GM12878 (cell line): Measurements from ENCODE around the gene P4HTM. TPM values are rescaled to one million over a fixed set of nuclear protein-coding genes. Genes with fewer than 3 reads are reported as not detected.

ENCODE experiments used
- ATAC-seq: fragments of 200-7000 bp; cut with Tn5 transposase; 3 replicates; pipeline ENCODE4 v1.9.1; 2020; ENCODE audit warnings: mild to moderate bottlenecking, moderate library complexity
- BruUV-seq: library from RNA; stranded (reverse); fragments of 400-500 nt; replicated peaks from 2 replicates; lab custom pipeline; 2021; lab: Mats Ljungman, UMichigan
- CTCF ChIA-PET: fragments of 300-600 bp; sonication (Branson Sonifier 250); formaldehyde crosslinking; extraction: SDS; loops from one replicate; lab custom pipeline; 2021; ENCODE audit warnings: inconsistent platforms; lab: Yijun Ruan, JAX
- POLR2A ChIA-PET: fragments of 350-600 bp; formaldehyde crosslinking; extraction: SDS; loops from one replicate; lab custom pipeline; 2021; ENCODE audit warnings: inconsistent platforms; lab: Charles Lee
- RAD21 ChIA-PET: fragments of 300-600 bp; sonication (Branson Sonifier 250); formaldehyde crosslinking; loops from one replicate; lab custom pipeline; 2023; ENCODE audit warnings: antibody characterized with exemption; ENCODE audit not compliant: unreplicated experiment; lab: Charles Lee
- SMC1A ChIA-PET: fragments of 300-600 bp; sonication (Branson Sonifier 250); formaldehyde crosslinking; loops from one replicate; lab custom pipeline; 2023; ENCODE audit not compliant: unreplicated experiment, uncharacterized antibody; lab: Charles Lee
- DNase-seq: peaks from one replicate; pipeline ENCODE4 v3.0.0-alpha.2; 2011; ENCODE audit warnings: low read depth, low spot score
- FAIRE-seq: peaks from 3 replicates; lab custom pipeline; 2011; peaks lifted over from hg19 to GRCh38; lab: Jason Lieb, UNC
- H2AFZ ChIP-seq: 2 replicates; pipeline ENCODE4 v1.6.0; 2011; ENCODE audit warnings: low read depth, low read length, control low read depth; ENCODE audit not compliant: control insufficient read depth
- H3K27ac ChIP-seq: 2 replicates; pipeline ENCODE4 v1.5.1; 2011; ENCODE audit warnings: control low read depth; ENCODE audit not compliant: control insufficient read depth, insufficient read depth
- H3K27me3 ChIP-seq, 2 experiments: replicated peaks in 1 of 2; 2 replicates each; pipeline versions ENCODE4 v1.6.0 to v1.6.1; 2011; ENCODE audit warnings: low read length in 1 of 2; ENCODE audit not compliant: control insufficient read depth in 2 of 2, insufficient read depth in 2 of 2
- H3K36me3 ChIP-seq, 2 experiments: 2 replicates each; pipeline ENCODE4 v1.5.1; 2011; ENCODE audit warnings: low read length in 1 of 2; ENCODE audit not compliant: control insufficient read depth in 2 of 2, insufficient read depth in 2 of 2
- H3K4me1 ChIP-seq: 2 replicates; pipeline ENCODE4 v1.6.1; 2011; ENCODE audit warnings: mild to moderate bottlenecking, low read length, moderate library complexity, mixed read lengths; ENCODE audit not compliant: control insufficient read depth, insufficient read depth
- H3K4me2 ChIP-seq: 2 replicates; pipeline ENCODE4 v1.6.0; 2011; ENCODE audit warnings: control low read depth; ENCODE audit not compliant: control insufficient read depth, insufficient read depth
- H3K4me3 ChIP-seq: fragments of 200-600 bp; sonication (generic); 2 replicates; pipeline ENCODE4 v1.5.1; 2016
- H3K79me2 ChIP-seq: 2 replicates; pipeline ENCODE4 v1.6.0; 2011; ENCODE audit warnings: low read length; ENCODE audit not compliant: control insufficient read depth, insufficient read depth
- H3K9ac ChIP-seq: 2 replicates; pipeline ENCODE4 v1.8.0; 2011; ENCODE audit warnings: low read length, control low read depth, mixed read lengths; ENCODE audit not compliant: control insufficient read depth, insufficient read depth
- H3K9me3 ChIP-seq: replicated peaks from 3 replicates; pipeline ENCODE4 v1.5.1; 2011; ENCODE audit warnings: mild to moderate bottlenecking, low read length; ENCODE audit not compliant: control insufficient read depth, insufficient read depth
- H4K20me1 ChIP-seq: 2 replicates; pipeline ENCODE4 v1.6.0; 2011; ENCODE audit not compliant: control insufficient read depth, insufficient read depth
- CREB1 ChIP-seq: IDR thresholded peaks from 2 replicates; pipeline ENCODE4 v1.6.1; 2012; ENCODE audit warnings: low read depth, mild to moderate bottlenecking, inconsistent platforms
- RFX5 ChIP-seq: IDR thresholded peaks from 2 replicates; pipeline ENCODE4 v1.6.1; 2011; ENCODE audit warnings: low read depth, low read length, improper control_type of control experiment
- TCF7 ChIP-seq: IDR thresholded peaks from 2 replicates; pipeline ENCODE4 v1.6.1; 2014; ENCODE audit warnings: antibody characterized with exemption, borderline replicate concordance
- ZNF217 ChIP-seq: fragments of 450-650 bp; IDR thresholded peaks from 2 replicates; pipeline ENCODE4 v1.6.1; 2017; ENCODE audit warnings: antibody characterized with exemption, mild to moderate bottlenecking
- ZNF274 ChIP-seq: IDR thresholded peaks from one replicate; pipeline ENCODE4 v1.8.0; 2011; ENCODE audit not compliant: insufficient read length, insufficient read depth
- WGBS: methylation state at CpG from one replicate; pipeline ENCODE4 v1.1.6; 2016; ENCODE audit warnings: low lambda C conversion rate; ENCODE audit not compliant: insufficient replicate concordance, insufficient coverage; ENCODE audit errors: missing lambda C conversion rate; 5-methylcytosine and 5-hydroxymethylcytosine counted together
- in situ Hi-C: fragments of 300-500 bp; cut with MboI; formaldehyde crosslinking; loops from 9 replicates; pipeline ENCODE4 v1.14.3; 2018; ENCODE audit warnings: mixed read lengths
- intact Hi-C: fragments of 100-400 bp; cut with micrococcal nuclease; formaldehyde crosslinking; loops from one replicate; pipeline ENCODE4 v1.14.2; 2022; ENCODE audit not compliant: unreplicated experiment
- polyA plus RNA-seq, 11 experiments: library from polyadenylated mRNA; depleted of rRNA in 4 of 11; unstranded in 6 of 11; stranded (reverse) in 5 of 11; fragments of >200 nt; fragmentation: Nextera tagmentation in 4 of 11; fragmentation: Illumina TruSeq in 1 of 11; extraction: Ambion mirVana in 4 of 11; extraction: Trizol in 1 of 11; gene quantifications; 1 replicate in 1 of 11; 2 replicates in 10 of 11; pipeline versions ENCODE4 v1.2.1 to v1.2.3, GENCODE V29; 2011 to 2016; ENCODE audit warnings: inconsistent platforms in 2 of 11, missing spikeins in 2 of 11, low read depth in 1 of 11
- total RNA-seq, 4 experiments: library from RNA; depleted of rRNA in 3 of 4; stranded (reverse); fragments of >200 nt in 3 of 4; fragmentation: Illumina TruSeq in 1 of 4; extraction: Trizol in 1 of 4; gene quantifications; 2 replicates each; pipeline versions ENCODE4 v1.2.1 to v1.2.3, GENCODE V29; 2013 to 2021
- TF ChIP-seq, protein P1 (sequence below): IDR thresholded peaks from 2 replicates; pipeline ENCODE4 v1.6.1; 2012; ENCODE audit warnings: low read depth, low read length, improper control_type of control experiment
- TF ChIP-seq, protein P2 (sequence below): IDR thresholded peaks from 2 replicates; pipeline ENCODE4 v1.6.1; 2011; ENCODE audit warnings: borderline replicate concordance, low read depth, mild to moderate bottlenecking, moderate library complexity, low read length; ENCODE audit not compliant: insufficient read depth, poor library complexity, severe bottlenecking
- TF ChIP-seq, protein P3 (sequence below): IDR thresholded peaks from 2 replicates; pipeline ENCODE4 v1.6.1; 2011; ENCODE audit warnings: low read depth, mild to moderate bottlenecking, low read length, moderate library complexity, borderline replicate concordance; ENCODE audit errors: extremely low read depth
- TF ChIP-seq, protein P4 (sequence below): IDR thresholded peaks from 2 replicates; pipeline ENCODE4 v1.6.1; 2012; ENCODE audit warnings: improper control_type of control experiment, low read depth, low read length; ENCODE audit not compliant: insufficient replicate concordance
- TF ChIP-seq, protein P5 (sequence below): fragments of 450-650 bp; formaldehyde crosslinking; IDR thresholded peaks from 2 replicates; pipeline ENCODE4 v1.4.0; 2022; ENCODE audit warnings: mild to moderate bottlenecking, moderate library complexity

P4HTM gene
- total and polyA plus RNA-seq, 10 of the 15 experiments (the other 5 are each of a cell fraction or from before 2014, with no cell fraction given): 0.76 to 28.8 (median 22.9) TPM

DNA sequence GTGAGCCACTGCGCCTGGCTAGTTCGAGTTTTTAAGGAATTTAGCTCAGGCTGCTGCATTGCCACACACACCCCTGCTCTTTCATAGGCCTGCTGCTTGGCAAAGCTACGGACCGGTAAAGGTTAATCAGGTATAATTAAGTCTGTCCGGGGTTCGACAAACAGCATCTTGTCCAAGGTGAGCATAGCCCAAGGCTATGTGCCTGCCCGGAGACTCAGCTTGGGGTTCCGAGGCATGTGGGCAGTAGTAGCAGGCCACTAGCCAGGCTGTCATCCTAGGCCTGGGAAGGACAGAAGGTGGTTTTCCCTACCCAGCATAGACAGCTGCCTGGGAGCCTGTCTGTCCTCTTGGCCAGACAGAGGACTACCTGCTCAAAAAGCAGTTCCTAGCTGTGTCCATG is 6.6 kb downstream of the P4HTM start:
- H3K9ac ChIP-seq: no peak overlapping the region
- no peak overlapping the region for H3K4me2 ChIP-seq
- ATAC-seq: no peak
- no peaks in the 10 kb centered on the region for H3K27me3 ChIP-seq
- no peaks in the 10 kb centered on the region for H3K36me3 ChIP-seq
- 89% methylated on average over 8 of the region's 8 CpGs for WGBS
- ChIA-PET RAD21 (no interaction called here), SMC1A (interaction anchor here (0.6 to 1.3 kb wide), 2 partner anchors 9 to 24 kb away, joined by 3 to 6 read pairs; no protein-coding TSS in a partner anchor), CTCF (interaction anchor here (0.9 to 2.1 kb wide), 5 partner anchors 9 to 261 kb away, joined by 3 to 9 read pairs (median 6); partner anchors contain the start of gene WDR6), POLR2A (no interaction called here)
- in situ Hi-C loops: no loop called here
- DNase-seq: no peak
- H3K4me1 ChIP-seq: peaks cover 3% of the 10 kb centered on the region
- no TSS peak for BruUV-seq
- intact Hi-C loops: no loop called here
- H3K79me2 ChIP-seq: peaks cover under 1% of the 10 kb centered on the region
- H4K20me1 ChIP-seq: no peaks in the 10 kb centered on the region
- no peak overlapping the region for H2AFZ ChIP-seq
- H3K27ac ChIP-seq: no peak overlapping the region
- no peak for FAIRE-seq
- no peak overlapping the region for H3K4me3 ChIP-seq
- no peaks in the 10 kb centered on the region for H3K9me3 ChIP-seq
- TF ChIP-seq, protein P1, sequence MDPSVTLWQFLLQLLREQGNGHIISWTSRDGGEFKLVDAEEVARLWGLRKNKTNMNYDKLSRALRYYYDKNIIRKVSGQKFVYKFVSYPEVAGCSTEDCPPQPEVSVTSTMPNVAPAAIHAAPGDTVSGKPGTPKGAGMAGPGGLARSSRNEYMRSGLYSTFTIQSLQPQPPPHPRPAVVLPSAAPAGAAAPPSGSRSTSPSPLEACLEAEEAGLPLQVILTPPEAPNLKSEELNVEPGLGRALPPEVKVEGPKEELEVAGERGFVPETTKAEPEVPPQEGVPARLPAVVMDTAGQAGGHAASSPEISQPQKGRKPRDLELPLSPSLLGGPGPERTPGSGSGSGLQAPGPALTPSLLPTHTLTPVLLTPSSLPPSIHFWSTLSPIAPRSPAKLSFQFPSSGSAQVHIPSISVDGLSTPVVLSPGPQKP: no peak
- TF ChIP-seq ZNF274 (no peak), TCF7 (no peak), ZNF217 (no peak), RFX5 (no peak), CREB1 (no peak)
- TF ChIP-seq, protein P2, sequence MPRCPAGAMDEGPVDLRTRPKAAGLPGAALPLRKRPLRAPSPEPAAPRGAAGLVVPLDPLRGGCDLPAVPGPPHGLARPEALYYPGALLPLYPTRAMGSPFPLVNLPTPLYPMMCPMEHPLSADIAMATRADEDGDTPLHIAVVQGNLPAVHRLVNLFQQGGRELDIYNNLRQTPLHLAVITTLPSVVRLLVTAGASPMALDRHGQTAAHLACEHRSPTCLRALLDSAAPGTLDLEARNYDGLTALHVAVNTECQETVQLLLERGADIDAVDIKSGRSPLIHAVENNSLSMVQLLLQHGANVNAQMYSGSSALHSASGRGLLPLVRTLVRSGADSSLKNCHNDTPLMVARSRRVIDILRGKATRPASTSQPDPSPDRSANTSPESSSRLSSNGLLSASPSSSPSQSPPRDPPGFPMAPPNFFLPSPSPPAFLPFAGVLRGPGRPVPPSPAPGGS: no peak
- TF ChIP-seq, protein P3, sequence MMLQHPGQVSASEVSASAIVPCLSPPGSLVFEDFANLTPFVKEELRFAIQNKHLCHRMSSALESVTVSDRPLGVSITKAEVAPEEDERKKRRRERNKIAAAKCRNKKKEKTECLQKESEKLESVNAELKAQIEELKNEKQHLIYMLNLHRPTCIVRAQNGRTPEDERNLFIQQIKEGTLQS: no peak
- TF ChIP-seq, protein P4, sequence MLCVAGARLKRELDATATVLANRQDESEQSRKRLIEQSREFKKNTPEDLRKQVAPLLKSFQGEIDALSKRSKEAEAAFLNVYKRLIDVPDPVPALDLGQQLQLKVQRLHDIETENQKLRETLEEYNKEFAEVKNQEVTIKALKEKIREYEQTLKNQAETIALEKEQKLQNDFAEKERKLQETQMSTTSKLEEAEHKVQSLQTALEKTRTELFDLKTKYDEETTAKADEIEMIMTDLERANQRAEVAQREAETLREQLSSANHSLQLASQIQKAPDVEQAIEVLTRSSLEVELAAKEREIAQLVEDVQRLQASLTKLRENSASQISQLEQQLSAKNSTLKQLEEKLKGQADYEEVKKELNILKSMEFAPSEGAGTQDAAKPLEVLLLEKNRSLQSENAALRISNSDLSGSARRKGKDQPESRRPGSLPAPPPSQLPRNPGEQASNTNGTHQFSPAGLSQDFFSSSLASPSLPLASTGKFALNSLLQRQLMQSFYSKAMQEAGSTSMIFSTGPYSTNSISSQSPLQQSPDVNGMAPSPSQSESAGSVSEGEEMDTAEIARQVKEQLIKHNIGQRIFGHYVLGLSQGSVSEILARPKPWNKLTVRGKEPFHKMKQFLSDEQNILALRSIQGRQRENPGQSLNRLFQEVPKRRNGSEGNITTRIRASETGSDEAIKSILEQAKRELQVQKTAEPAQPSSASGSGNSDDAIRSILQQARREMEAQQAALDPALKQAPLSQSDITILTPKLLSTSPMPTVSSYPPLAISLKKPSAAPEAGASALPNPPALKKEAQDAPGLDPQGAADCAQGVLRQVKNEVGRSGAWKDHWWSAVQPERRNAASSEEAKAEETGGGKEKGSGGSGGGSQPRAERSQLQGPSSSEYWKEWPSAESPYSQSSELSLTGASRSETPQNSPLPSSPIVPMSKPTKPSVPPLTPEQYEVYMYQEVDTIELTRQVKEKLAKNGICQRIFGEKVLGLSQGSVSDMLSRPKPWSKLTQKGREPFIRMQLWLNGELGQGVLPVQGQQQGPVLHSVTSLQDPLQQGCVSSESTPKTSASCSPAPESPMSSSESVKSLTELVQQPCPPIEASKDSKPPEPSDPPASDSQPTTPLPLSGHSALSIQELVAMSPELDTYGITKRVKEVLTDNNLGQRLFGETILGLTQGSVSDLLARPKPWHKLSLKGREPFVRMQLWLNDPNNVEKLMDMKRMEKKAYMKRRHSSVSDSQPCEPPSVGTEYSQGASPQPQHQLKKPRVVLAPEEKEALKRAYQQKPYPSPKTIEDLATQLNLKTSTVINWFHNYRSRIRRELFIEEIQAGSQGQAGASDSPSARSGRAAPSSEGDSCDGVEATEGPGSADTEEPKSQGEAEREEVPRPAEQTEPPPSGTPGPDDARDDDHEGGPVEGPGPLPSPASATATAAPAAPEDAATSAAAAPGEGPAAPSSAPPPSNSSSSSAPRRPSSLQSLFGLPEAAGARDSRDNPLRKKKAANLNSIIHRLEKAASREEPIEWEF: no peak
- TF ChIP-seq, protein P5, sequence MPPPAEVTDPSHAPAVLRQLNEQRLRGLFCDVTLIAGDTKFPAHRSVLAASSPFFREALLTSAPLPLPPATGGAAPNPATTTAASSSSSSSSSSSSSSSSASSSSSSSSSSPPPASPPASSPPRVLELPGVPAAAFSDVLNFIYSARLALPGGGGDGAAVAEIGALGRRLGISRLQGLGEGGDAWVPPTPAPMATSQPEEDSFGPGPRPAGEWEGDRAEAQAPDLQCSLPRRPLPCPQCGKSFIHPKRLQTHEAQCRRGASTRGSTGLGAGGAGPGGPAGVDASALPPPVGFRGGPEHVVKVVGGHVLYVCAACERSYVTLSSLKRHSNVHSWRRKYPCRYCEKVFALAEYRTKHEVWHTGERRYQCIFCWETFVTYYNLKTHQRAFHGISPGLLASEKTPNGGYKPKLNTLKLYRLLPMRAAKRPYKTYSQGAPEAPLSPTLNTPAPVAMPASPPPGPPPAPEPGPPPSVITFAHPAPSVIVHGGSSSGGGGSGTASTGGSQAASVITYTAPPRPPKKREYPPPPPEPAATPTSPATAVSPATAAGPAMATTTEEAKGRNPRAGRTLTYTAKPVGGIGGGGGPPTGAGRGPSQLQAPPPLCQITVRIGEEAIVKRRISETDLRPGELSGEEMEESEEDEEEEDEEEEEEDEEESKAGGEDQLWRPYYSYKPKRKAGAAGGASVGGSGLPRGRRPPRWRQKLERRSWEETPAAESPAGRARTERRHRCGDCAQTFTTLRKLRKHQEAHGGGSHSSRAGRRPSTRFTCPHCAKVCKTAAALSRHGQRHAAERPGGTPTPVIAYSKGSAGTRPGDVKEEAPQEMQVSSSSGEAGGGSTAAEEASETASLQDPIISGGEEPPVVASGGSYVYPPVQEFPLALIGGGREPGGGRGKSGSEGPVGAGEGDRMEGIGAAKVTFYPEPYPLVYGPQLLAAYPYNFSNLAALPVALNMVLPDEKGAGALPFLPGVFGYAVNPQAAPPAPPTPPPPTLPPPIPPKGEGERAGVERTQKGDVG: no peak
